HEK293 (cell line): ENCODE results near the gene RAB3IP.

Experiments used
- CTCF ChIA-PET: fragments of 350-600 bp; formaldehyde crosslinking; extraction: SDS; loops from one replicate; lab custom pipeline; 2021; ENCODE audit warnings: antibody characterized with exemption; lab: Yijun Ruan, JAX
- POLR2A ChIA-PET: fragments of 300-600 bp; formaldehyde crosslinking; extraction: SDS; loops from one replicate; lab custom pipeline; 2020; ENCODE audit warnings: antibody characterized with exemption, inconsistent platforms; lab: Yijun Ruan, JAX
- H3K27ac ChIP-seq: fragments of 200-500 bp; sonication (Bioruptor generic); 2 replicates; pipeline ENCODE4 v1.5.1; 2014; ENCODE audit warnings: low read depth, low read length, control low read depth, inconsistent platforms; ENCODE audit errors: extremely low read depth
- H3K36me3 ChIP-seq, 2 experiments: fragments of 200-500 bp in 1 of 2; sonication (Bioruptor generic) in 1 of 2; 1 replicate in 1 of 2; 2 replicates in 1 of 2; pipeline ENCODE4 v1.5.1; 2014 to 2017; ENCODE audit warnings: inconsistent platforms in 2 of 2, low read length in 2 of 2; ENCODE audit not compliant: control insufficient read depth in 2 of 2, insufficient read depth in 1 of 2
- H3K4me1 ChIP-seq: fragments of 200-500 bp; sonication (Bioruptor generic); 2 replicates; pipeline ENCODE4 v1.5.1; 2014; ENCODE audit warnings: mild to moderate bottlenecking, low read length, inconsistent platforms; ENCODE audit not compliant: control insufficient read depth, insufficient read depth
- H3K4me3 ChIP-seq: 2 replicates; pipeline ENCODE4 v1.5.1; 2011; ENCODE audit warnings: low read depth, mild to moderate bottlenecking, control low read depth, low read length, moderate library complexity
- H3K9me3 ChIP-seq: fragments of 200-500 bp; sonication (Bioruptor generic); 2 replicates; pipeline ENCODE4 v1.5.1; 2014; ENCODE audit warnings: low read depth, low read length, inconsistent platforms; ENCODE audit not compliant: control insufficient read depth, insufficient read depth
- GLI2 ChIP-seq: fragments of 450-650 bp; formaldehyde crosslinking; IDR thresholded peaks from 2 replicates; pipeline ENCODE4; 2017; ENCODE audit warnings: missing biosample characterization, missing genetic modification characterization, low read depth, borderline replicate concordance
- KLF7 ChIP-seq: fragments of 450-650 bp; formaldehyde crosslinking; IDR thresholded peaks from 2 replicates; pipeline ENCODE4 v1.5.1; 2016; ENCODE audit warnings: missing biosample characterization, missing genetic modification characterization, borderline replicate concordance
- SCRT1 ChIP-seq: fragments of 450-650 bp; formaldehyde crosslinking; IDR thresholded peaks from 2 replicates; pipeline ENCODE4 v1.5.1; 2016; ENCODE audit warnings: missing biosample characterization, missing genetic modification characterization, borderline replicate concordance
- ZBTB17 ChIP-seq: fragments of 450-650 bp; formaldehyde crosslinking; IDR thresholded peaks from 2 replicates; pipeline ENCODE4 v1.5.1; 2016; ENCODE audit warnings: missing biosample characterization, missing genetic modification characterization
- ZBTB21 ChIP-seq: fragments of 450-650 bp; formaldehyde crosslinking; IDR thresholded peaks from 2 replicates; pipeline ENCODE4 v1.5.1; 2017; ENCODE audit warnings: missing biosample characterization, missing genetic modification characterization
- ZNF16 ChIP-seq: fragments of 450-650 bp; formaldehyde crosslinking; IDR thresholded peaks from 2 replicates; pipeline ENCODE4 v1.5.1; 2016; ENCODE audit warnings: low read depth, missing biosample characterization, missing genetic modification characterization
- ZNF221 ChIP-seq: fragments of 450-650 bp; formaldehyde crosslinking; IDR thresholded peaks from 2 replicates; pipeline ENCODE4 v1.5.1; 2017; ENCODE audit warnings: missing biosample characterization, missing genetic modification characterization, borderline replicate concordance
- ZNF24 ChIP-seq: fragments of 450-650 bp; formaldehyde crosslinking; IDR thresholded peaks from 2 replicates; pipeline ENCODE4 v1.5.1; 2016; ENCODE audit warnings: missing biosample characterization, missing genetic modification characterization
- ZNF280D ChIP-seq: fragments of 450-650 bp; formaldehyde crosslinking; IDR thresholded peaks from 2 replicates; pipeline ENCODE4 v1.5.1; 2016; ENCODE audit warnings: missing biosample characterization, missing genetic modification characterization
- ZNF529 ChIP-seq: fragments of 450-650 bp; formaldehyde crosslinking; IDR thresholded peaks from 2 replicates; pipeline ENCODE4 v1.5.1; 2017; ENCODE audit warnings: missing genetic modification characterization, missing biosample characterization; ENCODE audit not compliant: insufficient replicate concordance
- ZNF571 ChIP-seq: fragments of 450-650 bp; formaldehyde crosslinking; IDR thresholded peaks from 2 replicates; pipeline ENCODE4 v1.5.0; 2017; ENCODE audit warnings: missing biosample characterization, missing genetic modification characterization
- ZNF623 ChIP-seq: fragments of 450-650 bp; formaldehyde crosslinking; IDR thresholded peaks from 2 replicates; pipeline ENCODE4 v1.5.1; 2016; ENCODE audit warnings: missing biosample characterization, missing genetic modification characterization
- ZSCAN18 ChIP-seq: fragments of 450-650 bp; formaldehyde crosslinking; IDR thresholded peaks from 2 replicates; pipeline ENCODE4 v1.5.1; 2016; ENCODE audit warnings: missing biosample characterization, missing genetic modification characterization
- TF ChIP-seq, protein P1 (sequence below): fragments of 450-650 bp; formaldehyde crosslinking; IDR thresholded peaks from 2 replicates; pipeline ENCODE4 v1.5.1; 2017; ENCODE audit warnings: missing biosample characterization, missing genetic modification characterization
- TF ChIP-seq, protein P2 (sequence below): fragments of 450-650 bp; formaldehyde crosslinking; IDR thresholded peaks from 2 replicates; pipeline ENCODE4 v1.5.1; 2017; ENCODE audit warnings: missing biosample characterization, missing genetic modification characterization
- TF ChIP-seq, protein P3 (sequence below): fragments of 450-650 bp; formaldehyde crosslinking; IDR thresholded peaks from 2 replicates; pipeline ENCODE4; 2016; ENCODE audit warnings: missing biosample characterization, missing genetic modification characterization
- TF ChIP-seq, protein P4 (sequence below): IDR thresholded peaks from 2 replicates; pipeline ENCODE4 v1.6.1; 2011; ENCODE audit warnings: mild to moderate bottlenecking, low read depth, low read length, borderline replicate concordance

Gene RAB3IP

DNA sequence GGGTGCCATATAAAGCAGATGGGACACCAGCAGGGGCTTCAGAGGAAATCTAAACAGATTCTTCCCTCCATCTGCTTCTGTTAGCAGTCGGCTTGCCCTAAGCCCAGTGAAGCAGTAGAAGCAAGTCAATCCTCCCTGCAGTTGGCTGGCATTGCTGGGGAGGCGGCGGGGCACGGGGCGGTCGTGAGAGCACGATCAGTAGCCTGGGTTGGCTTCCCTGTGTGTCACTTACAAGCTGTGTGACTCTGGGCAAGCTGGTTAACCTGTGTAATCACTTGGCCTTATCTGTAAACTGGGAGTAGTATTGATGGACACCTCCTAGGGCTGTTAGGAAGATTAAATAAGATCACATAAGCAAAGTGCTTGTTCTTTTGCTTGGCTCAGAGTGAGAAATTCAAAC, 105.8 kb downstream of the RAB3IP start (continued):
- TF ChIP-seq, protein P1, sequence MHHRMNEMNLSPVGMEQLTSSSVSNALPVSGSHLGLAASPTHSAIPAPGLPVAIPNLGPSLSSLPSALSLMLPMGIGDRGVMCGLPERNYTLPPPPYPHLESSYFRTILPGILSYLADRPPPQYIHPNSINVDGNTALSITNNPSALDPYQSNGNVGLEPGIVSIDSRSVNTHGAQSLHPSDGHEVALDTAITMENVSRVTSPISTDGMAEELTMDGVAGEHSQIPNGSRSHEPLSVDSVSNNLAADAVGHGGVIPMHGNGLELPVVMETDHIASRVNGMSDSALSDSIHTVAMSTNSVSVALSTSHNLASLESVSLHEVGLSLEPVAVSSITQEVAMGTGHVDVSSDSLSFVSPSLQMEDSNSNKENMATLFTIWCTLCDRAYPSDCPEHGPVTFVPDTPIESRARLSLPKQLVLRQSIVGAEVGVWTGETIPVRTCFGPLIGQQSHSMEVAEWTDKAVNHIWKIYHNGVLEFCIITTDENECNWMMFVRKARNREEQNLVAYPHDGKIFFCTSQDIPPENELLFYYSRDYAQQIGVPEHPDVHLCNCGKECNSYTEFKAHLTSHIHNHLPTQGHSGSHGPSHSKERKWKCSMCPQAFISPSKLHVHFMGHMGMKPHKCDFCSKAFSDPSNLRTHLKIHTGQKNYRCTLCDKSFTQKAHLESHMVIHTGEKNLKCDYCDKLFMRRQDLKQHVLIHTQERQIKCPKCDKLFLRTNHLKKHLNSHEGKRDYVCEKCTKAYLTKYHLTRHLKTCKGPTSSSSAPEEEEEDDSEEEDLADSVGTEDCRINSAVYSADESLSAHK (tag by site-specific recombination) = no peak
- no peak for TF ChIP-seq ZNF571
- no peak for TF ChIP-seq SCRT1 (tag by site-specific recombination)
- TF ChIP-seq, all 188 proteins: peak for 0

GRCh38 chr12:69844836-69845235, 106.2 kb downstream of the RAB3IP start:
- CTCF ChIA-PET = no interaction called here
- POLR2A ChIA-PET = no interaction called here
- Histone ChIP-seq H3K27ac (no peak overlapping the region), H3K4me3 (no peak overlapping the region), H3K4me1 (no peaks in the 10 kb centered on the region), H3K36me3 (no peaks in the 10 kb centered on the region), H3K9me3 (no peaks in the 10 kb centered on the region)
- no peak for TF ChIP-seq KLF7 (tag by site-specific recombination)
- TF ChIP-seq ZNF221 = no peak
- no peak for TF ChIP-seq ZNF24 (tag by site-specific recombination)
- TF ChIP-seq GLI2 = no peak
- TF ChIP-seq, protein P2, sequence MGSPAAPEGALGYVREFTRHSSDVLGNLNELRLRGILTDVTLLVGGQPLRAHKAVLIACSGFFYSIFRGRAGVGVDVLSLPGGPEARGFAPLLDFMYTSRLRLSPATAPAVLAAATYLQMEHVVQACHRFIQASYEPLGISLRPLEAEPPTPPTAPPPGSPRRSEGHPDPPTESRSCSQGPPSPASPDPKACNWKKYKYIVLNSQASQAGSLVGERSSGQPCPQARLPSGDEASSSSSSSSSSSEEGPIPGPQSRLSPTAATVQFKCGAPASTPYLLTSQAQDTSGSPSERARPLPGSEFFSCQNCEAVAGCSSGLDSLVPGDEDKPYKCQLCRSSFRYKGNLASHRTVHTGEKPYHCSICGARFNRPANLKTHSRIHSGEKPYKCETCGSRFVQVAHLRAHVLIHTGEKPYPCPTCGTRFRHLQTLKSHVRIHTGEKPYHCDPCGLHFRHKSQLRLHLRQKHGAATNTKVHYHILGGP = no peak
- no peak for TF ChIP-seq ZNF623
- TF ChIP-seq, protein P3, sequence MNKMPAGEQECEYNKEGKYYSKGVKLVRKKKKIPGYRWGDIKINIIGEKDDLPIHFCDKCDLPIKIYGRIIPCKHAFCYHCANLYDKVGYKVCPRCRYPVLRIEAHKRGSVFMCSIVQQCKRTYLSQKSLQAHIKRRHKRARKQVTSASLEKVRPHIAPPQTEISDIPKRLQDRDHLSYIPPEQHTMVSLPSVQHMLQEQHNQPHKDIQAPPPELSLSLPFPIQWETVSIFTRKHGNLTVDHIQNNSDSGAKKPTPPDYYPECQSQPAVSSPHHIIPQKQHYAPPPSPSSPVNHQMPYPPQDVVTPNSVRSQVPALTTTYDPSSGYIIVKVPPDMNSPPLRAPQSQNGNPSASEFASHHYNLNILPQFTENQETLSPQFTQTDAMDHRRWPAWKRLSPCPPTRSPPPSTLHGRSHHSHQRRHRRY (tag by site-specific recombination) = no peak
- TF ChIP-seq ZSCAN18 = no peak
- TF ChIP-seq ZBTB21 (tag by site-specific recombination) = no peak
- TF ChIP-seq, protein P4, sequence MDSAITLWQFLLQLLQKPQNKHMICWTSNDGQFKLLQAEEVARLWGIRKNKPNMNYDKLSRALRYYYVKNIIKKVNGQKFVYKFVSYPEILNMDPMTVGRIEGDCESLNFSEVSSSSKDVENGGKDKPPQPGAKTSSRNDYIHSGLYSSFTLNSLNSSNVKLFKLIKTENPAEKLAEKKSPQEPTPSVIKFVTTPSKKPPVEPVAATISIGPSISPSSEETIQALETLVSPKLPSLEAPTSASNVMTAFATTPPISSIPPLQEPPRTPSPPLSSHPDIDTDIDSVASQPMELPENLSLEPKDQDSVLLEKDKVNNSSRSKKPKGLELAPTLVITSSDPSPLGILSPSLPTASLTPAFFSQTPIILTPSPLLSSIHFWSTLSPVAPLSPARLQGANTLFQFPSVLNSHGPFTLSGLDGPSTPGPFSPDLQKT = no peak
- TF ChIP-seq ZNF16 (tag by site-specific recombination) = no peak
- TF ChIP-seq ZNF529 (tag by site-specific recombination) = no peak
- TF ChIP-seq ZNF280D (tag by site-specific recombination) = no peak
- no peak for TF ChIP-seq ZBTB17 (tag by site-specific recombination)
